ENCODE data around the gene PELI1.

PELI1 gene

DNA sequence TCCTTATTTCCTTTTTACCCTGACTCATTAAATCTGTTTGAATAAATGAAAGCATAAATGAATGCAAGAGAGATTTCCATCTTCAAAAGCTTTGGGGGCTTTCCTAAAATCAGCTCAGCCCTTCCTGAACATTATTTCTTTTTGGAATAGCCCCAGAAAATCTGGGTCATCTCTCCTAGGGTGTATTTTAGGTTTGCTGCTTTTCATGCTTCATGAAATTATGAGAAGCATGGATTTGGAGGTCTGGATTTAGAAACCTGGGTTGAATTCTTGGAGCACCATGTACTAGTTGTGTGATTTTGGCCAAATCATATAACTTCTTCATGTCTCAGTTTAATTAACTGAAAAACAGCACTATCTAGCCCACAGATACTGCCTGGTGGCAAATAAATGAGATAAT lies 24.0 kb upstream of the PELI1 start:
- Histone ChIP-seq H3K9ac (ENCODE audit: low read depth, low read length, poor library complexity, severe bottlenecking) (no peak overlapping the region), H2AFZ (ENCODE audit: low read length) (no peak overlapping the region), H3K9me3 (ENCODE audit: insufficient read depth, low read depth, low read length) (no peaks in the 10 kb centered on the region), H4K20me1 (ENCODE audit: insufficient read depth, low read length, poor library complexity, severe bottlenecking) (no peaks in the 10 kb centered on the region), H3K4me3 (ENCODE audit: low read length, poor library complexity, severe bottlenecking) (no peak overlapping the region), H3K36me3 (ENCODE audit: insufficient read depth, low read length) (no peaks in the 10 kb centered on the region), H3K27me3 (ENCODE audit: insufficient read depth, low read length, poor library complexity, severe bottlenecking) (no peaks in the 10 kb centered on the region), H3K9me2 (replicated peaks; ENCODE audit: low read depth, low read length) (no peaks in the 10 kb centered on the region), H3K4me2 (ENCODE audit: low read depth, low read length, poor library complexity, severe bottlenecking) (no peak overlapping the region), H3K4me1 (ENCODE audit: insufficient read depth, low read length, poor library complexity, severe bottlenecking) (peaks cover 3% of the 10 kb centered on the region), H3F3A (ENCODE audit: low read depth) (no peaks in the 10 kb centered on the region), H3K79me2 (ENCODE audit: insufficient read depth, low read length) (no peaks in the 10 kb centered on the region)
- TF ChIP-seq EZH2phosphoT487 (IDR thresholded peaks at IDR 0.05; ENCODE audit: borderline replicate concordance): no peak
- TF ChIP-seq, protein P1, sequence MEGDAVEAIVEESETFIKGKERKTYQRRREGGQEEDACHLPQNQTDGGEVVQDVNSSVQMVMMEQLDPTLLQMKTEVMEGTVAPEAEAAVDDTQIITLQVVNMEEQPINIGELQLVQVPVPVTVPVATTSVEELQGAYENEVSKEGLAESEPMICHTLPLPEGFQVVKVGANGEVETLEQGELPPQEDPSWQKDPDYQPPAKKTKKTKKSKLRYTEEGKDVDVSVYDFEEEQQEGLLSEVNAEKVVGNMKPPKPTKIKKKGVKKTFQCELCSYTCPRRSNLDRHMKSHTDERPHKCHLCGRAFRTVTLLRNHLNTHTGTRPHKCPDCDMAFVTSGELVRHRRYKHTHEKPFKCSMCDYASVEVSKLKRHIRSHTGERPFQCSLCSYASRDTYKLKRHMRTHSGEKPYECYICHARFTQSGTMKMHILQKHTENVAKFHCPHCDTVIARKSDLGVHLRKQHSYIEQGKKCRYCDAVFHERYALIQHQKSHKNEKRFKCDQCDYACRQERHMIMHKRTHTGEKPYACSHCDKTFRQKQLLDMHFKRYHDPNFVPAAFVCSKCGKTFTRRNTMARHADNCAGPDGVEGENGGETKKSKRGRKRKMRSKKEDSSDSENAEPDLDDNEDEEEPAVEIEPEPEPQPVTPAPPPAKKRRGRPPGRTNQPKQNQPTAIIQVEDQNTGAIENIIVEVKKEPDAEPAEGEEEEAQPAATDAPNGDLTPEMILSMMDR (conservative IDR thresholded peaks at IDR 0.05; ENCODE audit: low read length): no peak

DNA sequence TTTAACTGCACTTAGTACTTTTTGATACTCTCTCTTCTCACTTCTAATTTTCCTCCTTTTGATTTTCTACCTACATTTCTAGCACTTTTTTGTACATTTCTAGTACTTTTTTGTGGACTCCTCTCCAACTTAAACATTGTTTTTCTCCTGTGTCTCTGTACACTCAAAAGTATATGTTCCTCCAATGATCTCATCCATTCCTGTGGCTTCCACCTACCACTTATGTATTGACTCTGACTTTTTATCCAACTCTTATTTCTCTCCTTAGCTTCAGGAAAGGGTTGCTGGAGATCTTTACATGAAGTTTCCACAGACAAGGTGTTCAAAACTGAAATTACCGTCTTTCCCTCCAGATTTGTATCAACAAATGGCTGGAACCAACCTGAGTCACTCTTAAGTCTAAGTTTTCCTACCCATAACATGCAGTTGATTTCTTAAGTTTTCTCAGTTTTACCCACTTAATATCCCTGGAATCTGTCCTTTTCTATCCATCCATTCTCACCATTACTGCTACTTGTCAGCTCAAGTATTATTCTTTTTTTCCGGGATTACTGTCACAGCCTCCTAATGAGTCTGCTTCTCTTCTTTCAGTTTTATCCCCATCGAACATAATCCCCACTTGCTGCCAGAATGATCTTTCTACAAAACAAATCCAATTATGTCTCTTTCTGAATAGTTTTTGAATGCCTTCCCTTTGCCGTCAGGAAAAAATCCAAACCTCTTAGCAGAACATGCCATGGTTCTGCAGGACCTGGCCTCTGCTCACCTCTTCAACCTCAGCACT lies 22.6 kb upstream of the PELI1 start:
- no peaks in the 10 kb centered on the region for H3K27me3 ChIP-seq (ENCODE audit: insufficient read depth, low read length, poor library complexity, severe bottlenecking)
- H3K4me1 ChIP-seq (ENCODE audit: insufficient read depth, low read length, poor library complexity, severe bottlenecking): peaks cover 3% of the 10 kb centered on the region
- no peaks in the 10 kb centered on the region for H3K9me3 ChIP-seq (ENCODE audit: insufficient read depth, low read depth, low read length)
- H3K4me3 ChIP-seq (ENCODE audit: low read length, poor library complexity, severe bottlenecking): no peak overlapping the region
- H3F3A ChIP-seq (ENCODE audit: low read depth): no peaks in the 10 kb centered on the region
- no peaks in the 10 kb centered on the region for H4K20me1 ChIP-seq (ENCODE audit: insufficient read depth, low read length, poor library complexity, severe bottlenecking)
- TF ChIP-seq, protein P1 (conservative IDR thresholded peaks at IDR 0.05; ENCODE audit: low read length): no peak
- TF ChIP-seq EZH2phosphoT487 (IDR thresholded peaks at IDR 0.05; ENCODE audit: borderline replicate concordance): no peak
- no peaks in the 10 kb centered on the region for H3K79me2 ChIP-seq (ENCODE audit: insufficient read depth, low read length)
- no peaks in the 10 kb centered on the region for H3K9me2 ChIP-seq (replicated peaks; ENCODE audit: low read depth, low read length)
- no peak overlapping the region for H2AFZ ChIP-seq (ENCODE audit: low read length)
- H3K9ac ChIP-seq (ENCODE audit: low read depth, low read length, poor library complexity, severe bottlenecking): no peak overlapping the region
- no peaks in the 10 kb centered on the region for H3K36me3 ChIP-seq (ENCODE audit: insufficient read depth, low read length)
- no peak overlapping the region for H3K4me2 ChIP-seq (ENCODE audit: low read depth, low read length, poor library complexity, severe bottlenecking)

DNA sequence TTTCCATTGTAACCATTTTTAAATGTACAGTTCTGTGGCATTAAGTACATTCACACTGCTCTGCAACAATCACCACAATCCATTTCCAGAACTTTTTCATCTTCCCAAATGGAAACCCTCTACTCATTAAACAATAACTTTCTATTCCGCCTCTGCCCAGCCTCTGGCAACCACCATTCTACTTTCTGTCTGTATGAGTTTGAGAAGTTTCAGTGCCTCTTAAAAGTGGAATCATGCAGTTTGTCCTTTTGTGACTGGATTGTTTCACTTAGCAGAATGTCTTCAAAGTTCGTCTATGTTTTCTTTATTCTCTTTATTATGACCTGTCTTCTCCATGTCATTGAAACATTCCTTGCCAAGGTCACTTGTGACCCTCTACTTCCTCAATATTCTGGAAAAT lies 22.0 kb upstream of the PELI1 start:
- TF ChIP-seq, protein P1 (conservative IDR thresholded peaks at IDR 0.05; ENCODE audit: low read length): no peak
- no peak for TF ChIP-seq EZH2phosphoT487 (IDR thresholded peaks at IDR 0.05; ENCODE audit: borderline replicate concordance)
- no peak overlapping the region for H3K9ac ChIP-seq (ENCODE audit: low read depth, low read length, poor library complexity, severe bottlenecking)

More for the DNA sequence above, 22.0 kb upstream of the PELI1 start:
- H3F3A ChIP-seq (ENCODE audit: low read depth): no peaks in the 10 kb centered on the region
- H3K9me2 ChIP-seq (replicated peaks; ENCODE audit: low read depth, low read length): no peaks in the 10 kb centered on the region
- H3K79me2 ChIP-seq (ENCODE audit: insufficient read depth, low read length): no peaks in the 10 kb centered on the region
- H3K9me3 ChIP-seq (ENCODE audit: insufficient read depth, low read depth, low read length): no peaks in the 10 kb centered on the region
- no peak overlapping the region for H3K4me3 ChIP-seq (ENCODE audit: low read length, poor library complexity, severe bottlenecking)
- peaks cover 3% of the 10 kb centered on the region for H3K4me1 ChIP-seq (ENCODE audit: insufficient read depth, low read length, poor library complexity, severe bottlenecking)
- H3K27me3 ChIP-seq (ENCODE audit: insufficient read depth, low read length, poor library complexity, severe bottlenecking): no peaks in the 10 kb centered on the region
- no peaks in the 10 kb centered on the region for H3K36me3 ChIP-seq (ENCODE audit: insufficient read depth, low read length)
- H4K20me1 ChIP-seq (ENCODE audit: insufficient read depth, low read length, poor library complexity, severe bottlenecking): no peaks in the 10 kb centered on the region
- no peak overlapping the region for H3K4me2 ChIP-seq (ENCODE audit: low read depth, low read length, poor library complexity, severe bottlenecking)
- H2AFZ ChIP-seq (ENCODE audit: low read length): no peak overlapping the region
